ENCODE data around the gene ZBTB45. TPM values are rescaled to one million over a fixed set of nuclear protein-coding genes. Genes with fewer than 3 reads are reported as not detected.
"Not testable (repeated sequence)": the region's sequence is repeated elsewhere in the genome, so short reads cannot be mapped to it uniquely, and the experiment has no call there.

The ZBTB45 gene
- total RNA-seq, 1 donor from 2014 or later = 13.8 TPM

- intact Hi-C loops (cut with DNase I) = loop anchor here (1.0 kb wide), 1 partner anchor 45 kb away; no protein-coding TSS in a partner anchor
These were observed 24.4 kb upstream of the ZBTB45 start, which contains the start of gene TRIM28 for GRCh38 chr19:58543826-58544590. Gene TRIM28, plus strand, starts transcription at chr19:58544064. Its CDS starts 694 bp downstream, at chr19:58544758.

DNA sequence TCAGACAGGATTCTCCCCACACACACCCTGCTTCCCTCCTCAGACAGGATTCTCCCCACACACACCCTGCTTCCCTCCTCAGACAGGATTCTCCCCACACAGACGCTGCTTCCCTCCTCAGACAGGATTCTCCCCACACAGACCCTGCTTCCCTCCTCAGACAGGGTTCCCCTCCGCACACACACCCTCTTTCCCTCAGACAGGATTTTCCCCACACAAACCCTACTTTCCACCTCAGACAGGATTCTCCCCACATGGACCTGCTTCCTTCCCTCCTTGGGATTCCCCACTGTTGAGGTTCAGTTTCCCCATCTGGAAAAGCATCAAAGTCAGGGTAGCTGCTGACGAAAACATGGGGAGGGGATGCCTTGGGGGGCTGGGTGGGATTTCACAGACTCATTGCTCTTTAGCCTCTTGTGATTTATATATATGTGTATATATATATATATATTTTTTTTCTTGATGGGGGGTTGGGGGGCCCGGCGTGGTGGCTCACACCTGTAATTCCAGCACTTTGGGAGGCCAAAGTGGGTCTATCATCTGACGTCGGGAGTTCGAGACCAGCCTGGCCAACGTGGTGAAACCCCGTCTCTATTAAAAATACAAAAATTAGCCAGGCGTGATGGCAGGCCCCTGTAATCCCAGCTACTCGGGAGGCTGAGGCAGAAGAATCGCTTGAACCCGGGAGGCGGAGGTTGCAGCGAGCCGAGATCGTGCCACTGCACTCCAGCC, 23.2 kb upstream of the ZBTB45 start:
- DNase-seq (ENCODE audit: low spot score); intact Hi-C loops (cut with DNase I): not testable (repeated sequence)

More at GRCh38 chr19:58543826-58544590, 24.4 kb upstream of the ZBTB45 start, which contains the start of gene TRIM28:
- DNase-seq (ENCODE audit: low spot score) = peak; percentile 99

GRCh38 chr19:58539169-58539559, 19.6 kb upstream of the ZBTB45 start:
- intact Hi-C loops (cut with DNase I); DNase-seq (ENCODE audit: low spot score): not testable (repeated sequence)

DNA sequence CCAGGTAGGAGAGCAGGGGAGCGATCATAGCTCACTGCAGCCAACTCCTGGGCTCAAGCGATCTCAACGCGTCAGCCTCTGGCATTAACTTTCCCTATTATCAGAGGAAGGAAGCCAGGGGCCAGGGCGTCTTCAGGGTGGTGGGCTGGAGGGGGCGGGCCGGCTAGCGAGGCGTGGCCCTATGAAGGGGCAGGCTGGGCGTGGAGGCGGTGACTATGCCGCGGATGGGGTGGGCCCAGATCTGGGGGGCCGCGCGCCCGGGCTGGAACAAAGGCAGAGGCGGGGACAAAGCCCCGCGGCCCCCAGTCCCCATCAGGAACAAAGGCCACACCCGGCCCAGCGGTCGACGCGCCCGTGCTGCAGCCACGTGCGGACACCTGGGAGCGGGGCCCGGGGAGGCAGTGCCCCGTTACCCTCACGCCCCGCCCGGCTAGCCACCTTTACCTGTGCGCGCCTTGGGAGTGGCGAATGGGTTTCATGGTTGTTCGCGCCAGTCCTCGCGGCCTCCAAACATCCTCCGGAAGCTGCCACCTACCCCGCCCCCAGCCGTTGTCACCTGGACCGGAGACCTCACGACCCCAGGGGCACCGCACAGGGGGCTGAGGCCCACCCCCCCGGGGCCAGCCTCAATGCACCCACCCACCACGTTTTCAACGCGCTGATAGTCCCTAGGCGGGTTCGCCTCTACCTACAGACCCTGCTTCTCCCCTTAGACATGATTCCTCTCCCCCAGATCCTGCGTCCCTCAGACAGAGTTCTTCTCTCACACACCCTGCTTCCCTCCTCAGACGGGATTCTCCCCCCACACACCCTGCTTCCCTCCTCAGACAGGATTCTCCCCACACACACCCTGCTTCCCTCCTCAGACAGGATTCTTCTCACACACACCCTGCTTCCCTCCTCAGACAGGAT, 18.9 kb upstream of the ZBTB45 start:
- intact Hi-C loops (cut with DNase I) = no loop called here
- DNase-seq (ENCODE audit: low spot score) = no peak

GRCh38 chr19:58536852-58537798, 17.5 kb upstream of the ZBTB45 start:
- intact Hi-C loops (cut with DNase I) = no loop called here
- DNase-seq (ENCODE audit: low spot score) = no peak

DNA sequence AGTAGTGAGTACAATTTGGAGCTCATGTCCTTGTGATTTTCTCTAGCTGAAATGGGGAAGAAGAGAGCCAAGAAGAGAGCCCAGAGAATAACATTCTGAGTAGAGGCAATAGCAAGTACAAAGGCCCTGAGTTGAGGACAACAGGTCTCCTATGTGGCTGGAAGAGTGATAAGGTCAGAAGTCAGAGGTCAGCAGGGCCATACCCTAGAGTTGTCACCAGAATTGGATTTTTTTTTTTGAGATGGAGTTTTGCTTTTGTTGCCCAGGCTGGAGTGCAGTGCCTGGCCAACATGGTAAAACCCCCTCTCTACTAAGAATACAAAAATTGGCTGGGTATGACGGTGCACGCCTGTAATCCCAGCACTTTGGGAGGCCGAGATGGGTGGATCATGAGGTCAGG, 16.2 kb upstream of the ZBTB45 start:
- intact Hi-C loops (cut with DNase I) = no loop called here
- no peak for DNase-seq (ENCODE audit: low spot score)

- DNase-seq (ENCODE audit: low spot score) = no peak
- intact Hi-C loops (cut with DNase I) = no loop called here
These were observed 11.6 kb upstream of the ZBTB45 start for GRCh38 chr19:58531034-58531840.

DNA sequence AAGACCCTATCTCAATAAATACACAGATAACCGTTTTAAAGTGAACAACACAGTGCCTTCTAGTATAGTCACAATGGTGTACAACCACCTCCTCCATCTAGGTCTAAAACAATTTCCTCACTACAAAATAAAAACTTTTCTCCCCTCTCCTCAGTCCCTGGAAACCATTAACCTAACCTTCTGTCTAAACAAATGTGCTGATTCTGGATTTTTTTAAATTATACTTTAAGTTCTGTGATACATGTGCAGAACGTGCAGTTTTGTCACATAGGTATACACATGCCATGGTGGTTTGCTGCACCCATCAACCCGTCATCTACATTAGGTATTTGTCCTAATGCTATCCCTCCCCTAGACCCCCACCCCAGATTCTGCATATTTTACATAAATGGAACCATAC, 9.8 kb upstream of the ZBTB45 start:
- intact Hi-C loops (cut with DNase I) = no loop called here

GRCh38 chr19:58522709-58523108, 3.1 kb upstream of the ZBTB45 start:
- no peak for DNase-seq (ENCODE audit: low spot score)
- intact Hi-C loops (cut with DNase I) = no loop called here

More for the DNA sequence above, 9.8 kb upstream of the ZBTB45 start:
- no peak for DNase-seq (ENCODE audit: low spot score)

- intact Hi-C loops (cut with DNase I) = no loop called here
- no peak for DNase-seq (ENCODE audit: low spot score)
These were observed 2.0 kb upstream of the ZBTB45 start for GRCh38 chr19:58521651-58522050.

DNA sequence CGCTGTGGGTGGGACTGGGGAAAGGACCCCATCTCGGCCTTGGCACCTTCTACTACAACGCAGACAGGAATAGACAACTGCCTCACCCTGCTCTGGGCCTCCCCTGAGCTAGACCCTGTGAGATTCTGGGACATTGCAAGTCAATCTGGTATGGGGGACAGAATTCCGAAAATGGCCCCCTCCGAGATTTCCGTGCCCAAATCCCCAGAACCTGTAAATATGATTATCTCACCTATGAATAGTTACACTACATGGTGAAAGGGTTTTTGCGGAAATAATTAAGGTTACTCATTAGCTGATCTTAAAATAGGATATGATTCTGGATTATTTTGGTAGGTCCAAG, 618 bp upstream of the ZBTB45 start:
- DNase-seq (ENCODE audit: low spot score) = no peak
- intact Hi-C loops (cut with DNase I) = no loop called here

DNA sequence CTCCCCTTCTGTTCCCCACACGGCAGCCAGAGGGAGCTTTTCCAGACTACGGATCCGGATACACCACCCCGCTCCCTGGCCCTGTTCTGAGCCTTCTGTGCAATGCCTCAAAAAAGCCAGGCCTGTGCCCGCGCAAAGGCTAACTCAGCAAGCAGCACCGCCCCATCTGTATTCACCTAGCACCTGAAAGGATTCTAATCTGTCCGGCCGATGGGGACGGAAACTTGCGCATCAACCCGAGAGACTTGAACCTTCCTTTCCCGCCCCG, 589 bp downstream of the ZBTB45 start:
- DNase-seq (ENCODE audit: low spot score) = no peak
- intact Hi-C loops (cut with DNase I) = loop anchor here (1.0 to 2.0 kb wide), 2 partner anchors 13 to 36 kb away; partner anchors contain the start of gene CHMP2A

DNA sequence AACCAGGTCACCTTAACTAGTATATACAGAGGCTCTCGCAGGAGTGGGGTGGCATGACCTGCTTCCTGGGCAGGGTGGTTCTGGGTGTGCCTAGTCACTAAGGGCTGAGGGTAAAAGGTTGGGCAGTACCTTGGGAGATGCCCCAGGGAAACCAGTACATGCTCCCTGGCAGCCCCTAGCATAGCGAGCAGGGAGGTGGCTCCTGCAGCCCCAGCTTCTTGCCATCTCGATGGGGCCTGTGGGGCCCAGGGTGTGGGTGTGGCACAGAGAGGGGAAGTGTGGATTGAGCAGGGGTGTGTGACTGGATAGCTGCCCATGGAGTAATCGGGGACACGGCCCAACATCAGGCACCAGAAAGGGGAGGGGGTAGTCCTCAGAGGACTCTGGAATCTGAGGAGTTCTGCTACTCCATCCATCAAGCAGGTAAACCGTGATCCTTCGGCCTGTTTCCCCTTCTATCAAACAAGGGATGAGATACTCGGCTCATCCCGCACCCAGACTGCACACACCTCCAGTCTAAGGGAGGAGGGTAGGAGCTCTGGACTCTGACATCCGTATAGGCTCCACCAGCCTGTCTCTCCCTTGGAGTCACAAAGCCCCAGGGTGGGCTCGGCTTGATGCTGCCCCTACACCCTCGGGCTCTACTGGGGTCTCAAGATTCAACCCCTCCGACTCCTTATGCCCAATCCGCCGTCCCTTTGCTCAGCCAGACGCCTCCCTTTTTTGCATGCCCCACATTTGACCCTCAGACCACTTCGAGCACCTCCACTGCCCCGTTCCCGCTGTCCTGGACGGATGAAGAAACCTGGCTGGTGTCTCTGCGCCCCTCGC, 1.1 kb downstream of the ZBTB45 start:
- intact Hi-C loops (cut with DNase I) = loop anchor here (1.0 to 2.0 kb wide), 2 partner anchors 12 to 36 kb away; partner anchors contain the start of gene CHMP2A
- DNase-seq (ENCODE audit: low spot score) = no peak

- no peak for DNase-seq (ENCODE audit: low spot score)
- intact Hi-C loops (cut with DNase I) = no loop called here
These were observed 2.4 kb downstream of the ZBTB45 start for GRCh38 chr19:58516964-58517833.

DNA sequence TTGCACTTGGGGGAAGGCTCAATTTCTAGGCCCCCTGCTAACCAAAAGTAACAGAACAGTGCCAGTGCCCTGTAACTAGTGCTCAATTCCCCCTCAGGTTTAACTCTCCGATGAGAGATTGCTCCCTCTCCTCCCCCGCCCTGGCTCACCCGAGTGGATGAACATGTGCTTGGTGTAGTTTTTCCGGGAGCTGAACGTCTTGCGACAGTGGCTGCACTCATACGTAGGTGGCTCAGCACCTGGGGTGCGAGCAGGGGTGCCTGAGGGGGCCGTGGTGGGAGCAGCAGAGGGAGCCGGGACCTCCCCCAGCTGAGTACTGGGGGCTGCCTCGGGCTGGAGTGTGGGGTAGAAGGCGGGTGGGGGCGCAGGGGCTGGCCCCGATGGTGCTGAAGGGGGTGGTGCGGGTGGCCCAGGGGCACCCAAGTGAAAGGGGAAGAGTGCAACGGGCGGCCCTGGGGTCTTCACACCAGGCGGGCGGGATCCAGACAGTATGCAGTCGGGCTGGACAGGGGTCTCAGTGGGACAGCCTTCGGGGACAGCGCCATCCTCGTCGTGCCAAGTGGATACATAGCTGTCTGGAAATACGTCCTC, 3.3 kb downstream of the ZBTB45 start:
- intact Hi-C loops (cut with DNase I) = no loop called here
- no peak for DNase-seq (ENCODE audit: low spot score)

GRCh38 chr19:58515259-58515658, 4.4 kb downstream of the ZBTB45 start:
- intact Hi-C loops (cut with DNase I) = no loop called here
- DNase-seq (ENCODE audit: low spot score) = no peak
